ENCODE measurements around the gene CAVIN2. TPM values are rescaled to one million over a fixed set of nuclear protein-coding genes. Genes with fewer than 3 reads are reported as not detected.

Gene CAVIN2
- polyA plus RNA-seq, 1 donor (not counting 4 experiments of a cell fraction or from before 2014, with no cell fraction given) = 10.2 TPM

- no peaks in the 10 kb centered on the region for H4K20me1 ChIP-seq (ENCODE audit: control insufficient read depth, extremely low read depth, insufficient read depth, low read length)
- no peaks in the 10 kb centered on the region for H3K9me3 ChIP-seq (ENCODE audit: control insufficient read depth, low read depth, low read length)
- H3K27me3 ChIP-seq (ENCODE audit: control insufficient read depth, extremely low read depth, insufficient read depth, low read length) = no peaks in the 10 kb centered on the region
- H3K79me2 ChIP-seq (ENCODE audit: control insufficient read depth, insufficient read depth, low read length) = no peaks in the 10 kb centered on the region
- no peak overlapping the region for H3K9ac ChIP-seq (ENCODE audit: control insufficient read depth, extremely low read depth, insufficient read depth, low read length)
- no peaks in the 10 kb centered on the region for H3K9me1 ChIP-seq (ENCODE audit: control insufficient read depth, extremely low read depth, insufficient read depth, low read length)
- no peak overlapping the region for H3K4me3 ChIP-seq (ENCODE audit: control insufficient read depth in 2 of 3, extremely low read depth in 1 of 3, insufficient read depth in 2 of 3, low read depth in 1 of 3, low read length in 3 of 3)
- TF ChIP-seq CTCF (optimal IDR thresholded peaks at IDR 0.05 in 1 of 3, IDR thresholded peaks at IDR 0.05 in 1 of 3, conservative IDR thresholded peaks at IDR 0.05 in 1 of 3; ENCODE audit: extremely low read depth in 1 of 3, insufficient read depth in 2 of 3, low read length in 3 of 3) = no peak
- no peak for TF ChIP-seq EZH2 (IDR thresholded peaks at IDR 0.05; ENCODE audit: low read length)
- dilution Hi-C loops (cut with MboI; ENCODE audit: extremely low pct_ligation_motif_present, low sequenced_read_pairs) = loop anchor here (25.0 kb wide), 2 partner anchors 256 to 344 kb away; no protein-coding TSS in a partner anchor
- FAIRE-seq = no peak
- H2AFZ ChIP-seq (ENCODE audit: control insufficient read depth, low read length) = no peak overlapping the region
- H3K27ac ChIP-seq (ENCODE audit: control insufficient read depth, insufficient read depth, low read length) = no peak overlapping the region
- no peaks in the 10 kb centered on the region for H3K36me3 ChIP-seq (ENCODE audit: control insufficient read depth in 2 of 2, extremely low read depth in 1 of 2, insufficient read depth in 2 of 2, low read length in 2 of 2)
- H3K4me2 ChIP-seq (ENCODE audit: control insufficient read depth, extremely low read depth, insufficient read depth, low read depth, low read length) = no peak overlapping the region
- no peaks in the 10 kb centered on the region for H3K4me1 ChIP-seq (ENCODE audit: control insufficient read depth, extremely low read depth, insufficient read depth, low read length)
- DNase-seq (ENCODE audit: low read depth, low spot score) = no peak
These were observed 28.8 kb downstream of the CAVIN2 start for GRCh38 chr2:191818133-191818532.

DNA sequence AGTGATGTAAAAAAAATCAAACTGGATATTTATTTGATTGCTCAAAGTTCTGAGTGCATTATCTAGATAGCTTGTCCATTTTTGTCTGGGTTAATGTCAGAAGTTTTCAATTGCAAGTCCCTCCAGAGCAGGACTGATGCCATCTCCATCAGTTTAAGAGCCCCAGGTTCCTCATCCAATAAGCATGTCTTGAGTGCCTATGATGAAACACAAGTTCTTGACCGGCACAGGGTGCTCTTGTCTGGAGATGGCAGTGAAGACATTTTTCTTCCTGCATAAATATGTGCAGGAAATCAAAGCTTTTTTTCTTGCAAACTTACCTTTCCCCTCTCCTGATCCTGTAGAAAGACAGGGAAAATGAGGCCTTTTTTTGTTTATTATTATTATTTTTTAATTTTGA, 31.9 kb downstream of the CAVIN2 start:
- no peak for TF ChIP-seq EZH2 (IDR thresholded peaks at IDR 0.05; ENCODE audit: low read length)
- TF ChIP-seq CTCF (optimal IDR thresholded peaks at IDR 0.05 in 1 of 3, IDR thresholded peaks at IDR 0.05 in 1 of 3, conservative IDR thresholded peaks at IDR 0.05 in 1 of 3; ENCODE audit: extremely low read depth in 1 of 3, insufficient read depth in 2 of 3, low read length in 3 of 3) = no peak
- H3K36me3 ChIP-seq (ENCODE audit: control insufficient read depth in 2 of 2, extremely low read depth in 1 of 2, insufficient read depth in 2 of 2, low read length in 2 of 2) = no peaks in the 10 kb centered on the region
- no peaks in the 10 kb centered on the region for H3K9me1 ChIP-seq (ENCODE audit: control insufficient read depth, extremely low read depth, insufficient read depth, low read length)
- H3K79me2 ChIP-seq (ENCODE audit: control insufficient read depth, insufficient read depth, low read length) = no peaks in the 10 kb centered on the region
- dilution Hi-C loops (cut with MboI; ENCODE audit: extremely low pct_ligation_motif_present, low sequenced_read_pairs) = loop anchor here (25.0 kb wide), 2 partner anchors 253 to 347 kb away; no protein-coding TSS in a partner anchor
- H2AFZ ChIP-seq (ENCODE audit: control insufficient read depth, low read length) = no peak overlapping the region
- no peak overlapping the region for H3K9ac ChIP-seq (ENCODE audit: control insufficient read depth, extremely low read depth, insufficient read depth, low read length)
- no peak overlapping the region for H3K4me3 ChIP-seq (ENCODE audit: control insufficient read depth in 2 of 3, extremely low read depth in 1 of 3, insufficient read depth in 2 of 3, low read depth in 1 of 3, low read length in 3 of 3)
- no peaks in the 10 kb centered on the region for H4K20me1 ChIP-seq (ENCODE audit: control insufficient read depth, extremely low read depth, insufficient read depth, low read length)
- H3K4me2 ChIP-seq (ENCODE audit: control insufficient read depth, extremely low read depth, insufficient read depth, low read depth, low read length) = no peak overlapping the region
- H3K4me1 ChIP-seq (ENCODE audit: control insufficient read depth, extremely low read depth, insufficient read depth, low read length) = no peaks in the 10 kb centered on the region
- H3K9me3 ChIP-seq (ENCODE audit: control insufficient read depth, low read depth, low read length) = no peaks in the 10 kb centered on the region
- DNase-seq (ENCODE audit: low read depth, low spot score) = no peak
- no peak overlapping the region for H3K27ac ChIP-seq (ENCODE audit: control insufficient read depth, insufficient read depth, low read length)
- no peaks in the 10 kb centered on the region for H3K27me3 ChIP-seq (ENCODE audit: control insufficient read depth, extremely low read depth, insufficient read depth, low read length)
- FAIRE-seq = no peak

Measured in keratinocyte (primary cell).